Muscle layer of duodenum (tissue), 2 donors: ENCODE measurements around the gene DIP2C.

Experiments
- H3K27ac ChIP-seq: one replicate; pipeline ENCODE4 v1.7.0; 2013; ENCODE audit warnings: mild to moderate bottlenecking, low read length
- H3K27me3 ChIP-seq: one replicate; pipeline ENCODE4 v1.7.0; 2013; ENCODE audit warnings: low read depth, mild to moderate bottlenecking, control low read depth, low read length
- H3K36me3 ChIP-seq, 2 donors: one replicate each; pipeline ENCODE4 v1.7.0; 2013; ENCODE audit warnings: low read length in 2 of 2, control low read depth in 1 of 2, mild to moderate bottlenecking in 1 of 2; ENCODE audit not compliant: insufficient read depth in 2 of 2, control insufficient read depth in 1 of 2
- H3K4me1 ChIP-seq, 2 donors: one replicate each; pipeline ENCODE4 v1.7.0; 2013; ENCODE audit warnings: low read length in 2 of 2, mild to moderate bottlenecking in 2 of 2, control low read depth in 1 of 2, moderate library complexity in 1 of 2; ENCODE audit not compliant: insufficient read depth in 2 of 2, control insufficient read depth in 1 of 2
- H3K4me3 ChIP-seq, 2 donors: one replicate each; pipeline ENCODE4 v1.7.0; 2013; ENCODE audit warnings: low read length in 2 of 2, low read depth in 1 of 2, mild to moderate bottlenecking in 1 of 2
- H3K9me3 ChIP-seq, 2 donors: one replicate each; pipeline ENCODE4 v1.7.0; 2013; ENCODE audit warnings: low read length in 2 of 2, control low read depth in 1 of 2, mild to moderate bottlenecking in 1 of 2; ENCODE audit not compliant: control insufficient read depth in 1 of 2
- donor health status: healthy.

Gene DIP2C

GRCh38 chr10:689452-690371, at the start of gene DIP2C:
TSS of gene DIP2C (minus strand) at chr10:689668. CDS start at chr10:689578, 90 bp downstream.
- Histone ChIP-seq H3K27ac (peak within 1 kb of the TSS; percentile 83), H3K9me3 (no peaks in the 10 kb centered on the region), H3K4me1 (peaks cover 0 to 16% of the 10 kb centered on the region in 2 donors), H3K4me3 (peak within 1 kb of the TSS; percentile 69 to 78), H3K27me3 (no peaks in the 10 kb centered on the region), H3K36me3 (no peaks in the 10 kb centered on the region)

GRCh38 chr10:734481-734880, 45.0 kb upstream of the DIP2C start:
- no peaks in the 10 kb centered on the region for H3K4me1 ChIP-seq
- no peaks in the 10 kb centered on the region for H3K27me3 ChIP-seq
- no peak overlapping the region for H3K4me3 ChIP-seq
- no peaks in the 10 kb centered on the region for H3K36me3 ChIP-seq
- no peaks in the 10 kb centered on the region for H3K9me3 ChIP-seq
- no peak overlapping the region for H3K27ac ChIP-seq

DNA sequence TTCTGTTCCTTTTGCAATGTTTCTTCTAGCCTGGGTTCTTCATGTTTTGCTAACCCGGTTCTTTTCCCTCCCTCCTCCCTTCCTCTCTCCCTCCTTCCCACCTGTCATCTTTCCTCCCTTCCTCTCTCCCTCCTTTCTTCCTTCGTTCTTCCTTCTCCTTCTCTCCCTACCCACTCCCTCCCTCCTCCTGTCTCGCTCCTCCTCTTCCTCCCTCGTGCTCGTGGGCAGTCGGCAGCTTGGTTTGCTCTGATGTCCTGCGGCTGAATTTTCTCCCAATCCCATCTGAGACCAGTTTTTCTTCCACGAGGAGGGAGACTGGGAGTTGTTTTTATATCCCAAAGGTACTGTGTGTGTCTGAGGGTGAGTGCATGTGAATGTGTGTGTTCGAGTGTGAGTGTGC, 43.6 kb upstream of the DIP2C start:
- Histone ChIP-seq H3K9me3 (no peaks in the 10 kb centered on the region), H3K4me3 (no peak overlapping the region), H3K27me3 (no peaks in the 10 kb centered on the region), H3K36me3 (no peaks in the 10 kb centered on the region), H3K27ac (no peak overlapping the region), H3K4me1 (no peaks in the 10 kb centered on the region)

DNA sequence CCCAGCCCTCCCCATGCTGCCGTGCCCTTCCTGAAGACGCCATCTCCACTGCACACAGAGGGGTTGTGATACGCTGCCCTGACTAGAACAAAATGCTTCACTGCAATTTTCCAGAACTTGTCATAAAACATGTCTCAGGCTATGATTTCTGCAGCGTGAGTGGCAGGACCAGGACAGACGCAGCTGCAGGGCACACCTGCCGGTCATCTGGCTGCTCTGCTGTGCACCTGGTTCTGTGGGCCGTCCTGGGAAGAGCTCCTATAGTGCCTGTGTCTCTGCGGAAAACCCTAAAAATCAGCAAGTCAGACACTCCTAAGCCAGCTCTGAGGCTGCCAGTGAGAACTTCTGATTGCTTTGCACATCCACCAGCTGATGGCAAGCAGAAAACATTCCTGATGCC, 39.7 kb upstream of the DIP2C start:
- Histone ChIP-seq H3K36me3 (no peaks in the 10 kb centered on the region), H3K27ac (no peak overlapping the region), H3K27me3 (no peaks in the 10 kb centered on the region), H3K9me3 (no peaks in the 10 kb centered on the region), H3K4me3 (no peak overlapping the region), H3K4me1 (no peaks in the 10 kb centered on the region)

DNA sequence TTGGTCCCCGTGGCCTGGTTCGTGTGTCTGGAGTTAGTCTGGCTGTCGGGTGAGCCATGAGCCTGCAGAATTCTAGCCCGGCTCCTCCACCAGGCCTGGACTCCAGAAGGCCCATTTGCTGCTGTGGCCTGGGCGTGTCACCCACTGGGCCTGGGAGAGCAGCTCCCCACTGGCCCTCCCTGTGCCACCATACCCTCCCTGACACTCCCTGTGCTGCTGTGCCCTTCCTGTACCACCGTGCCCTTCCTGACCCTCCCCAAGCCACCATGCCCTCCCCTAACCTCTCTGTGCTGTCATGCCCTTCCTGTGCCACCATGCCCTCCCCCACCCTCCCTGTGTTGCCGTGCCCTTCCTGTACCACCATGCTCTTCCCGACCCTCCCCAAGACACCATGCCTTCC, 39.1 kb upstream of the DIP2C start:
- H3K4me3 ChIP-seq: no peak overlapping the region
- H3K9me3 ChIP-seq: no peaks in the 10 kb centered on the region
- H3K36me3 ChIP-seq: no peaks in the 10 kb centered on the region
- no peak overlapping the region for H3K27ac ChIP-seq
- H3K27me3 ChIP-seq: no peaks in the 10 kb centered on the region
- no peaks in the 10 kb centered on the region for H3K4me1 ChIP-seq

- H3K36me3 ChIP-seq: no peaks in the 10 kb centered on the region
- no peak overlapping the region for H3K27ac ChIP-seq
- no peak overlapping the region for H3K4me3 ChIP-seq
- H3K4me1 ChIP-seq: no peaks in the 10 kb centered on the region
- H3K27me3 ChIP-seq: no peaks in the 10 kb centered on the region
- no peaks in the 10 kb centered on the region for H3K9me3 ChIP-seq
Observed at GRCh38 chr10:727162-727790, 37.8 kb upstream of the DIP2C start.

- no peaks in the 10 kb centered on the region for H3K27me3 ChIP-seq
- H3K27ac ChIP-seq: no peak overlapping the region
- no peak overlapping the region for H3K4me3 ChIP-seq
- no peaks in the 10 kb centered on the region for H3K4me1 ChIP-seq
- H3K9me3 ChIP-seq: no peaks in the 10 kb centered on the region
- H3K36me3 ChIP-seq: no peaks in the 10 kb centered on the region
Observed at GRCh38 chr10:725786-726185, 36.3 kb upstream of the DIP2C start.

DNA sequence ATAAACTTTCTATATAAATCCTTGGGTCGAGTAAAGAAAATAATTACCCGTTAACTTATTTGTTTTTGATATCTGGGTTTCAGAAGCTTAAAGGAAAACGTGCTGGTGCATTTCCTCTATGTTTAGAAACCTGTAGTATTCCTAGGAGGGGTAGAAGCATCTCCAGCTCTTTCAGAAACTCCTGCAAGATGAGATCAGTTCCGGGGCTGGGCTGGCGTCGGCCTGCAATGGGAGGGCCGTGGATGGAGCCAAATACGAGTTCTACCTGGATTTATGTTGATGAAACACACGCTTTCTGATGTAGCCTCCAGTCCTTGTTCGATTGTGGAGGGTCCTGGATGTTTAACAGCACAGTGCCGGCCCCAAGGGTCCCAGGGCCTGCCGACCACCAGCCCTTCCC, 35.8 kb upstream of the DIP2C start:
- Histone ChIP-seq H3K4me3 (no peak overlapping the region), H3K36me3 (no peaks in the 10 kb centered on the region), H3K4me1 (no peaks in the 10 kb centered on the region), H3K27me3 (no peaks in the 10 kb centered on the region), H3K9me3 (no peaks in the 10 kb centered on the region), H3K27ac (no peak overlapping the region)

- Histone ChIP-seq H3K36me3 (no peaks in the 10 kb centered on the region), H3K9me3 (no peaks in the 10 kb centered on the region), H3K4me1 (no peaks in the 10 kb centered on the region), H3K27ac (no peak overlapping the region), H3K4me3 (no peak overlapping the region), H3K27me3 (no peaks in the 10 kb centered on the region)
Observed at GRCh38 chr10:723973-724372, 34.5 kb upstream of the DIP2C start.

- H3K27me3 ChIP-seq: no peaks in the 10 kb centered on the region
- H3K4me1 ChIP-seq: no peaks in the 10 kb centered on the region
- H3K9me3 ChIP-seq: no peaks in the 10 kb centered on the region
- no peak overlapping the region for H3K27ac ChIP-seq
- H3K36me3 ChIP-seq: no peaks in the 10 kb centered on the region
- no peak overlapping the region for H3K4me3 ChIP-seq
Observed at GRCh38 chr10:722281-723060, 33.0 kb upstream of the DIP2C start.

DNA sequence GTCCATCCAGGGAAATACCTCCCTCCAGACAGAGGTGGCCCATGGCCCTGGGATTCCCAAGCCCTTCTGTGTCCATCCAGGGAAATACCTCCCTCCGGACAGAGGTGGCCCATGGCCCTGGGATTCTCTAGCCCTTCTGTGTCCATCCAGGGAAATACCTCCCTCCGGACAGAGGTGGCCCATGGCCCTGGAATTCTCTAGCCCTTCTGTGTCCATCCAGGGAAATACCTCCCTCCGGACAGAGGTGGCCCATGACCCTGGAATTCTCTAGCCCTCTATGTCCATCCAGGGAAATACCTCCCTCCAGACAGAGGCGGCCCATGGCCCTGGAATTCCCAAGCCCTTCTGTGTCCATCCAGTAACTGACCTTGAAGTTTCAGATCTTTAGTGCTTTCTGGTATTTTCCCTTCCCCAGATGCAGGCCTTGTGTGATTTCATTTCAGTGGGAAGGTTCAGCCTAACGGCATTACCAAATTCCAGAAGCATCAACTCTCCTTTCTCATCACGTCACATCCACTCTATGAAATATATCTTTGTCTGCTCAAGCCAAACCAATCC, 28.8 kb upstream of the DIP2C start:
- H3K4me3 ChIP-seq: no peak overlapping the region
- H3K36me3 ChIP-seq: no peaks in the 10 kb centered on the region
- no peak overlapping the region for H3K27ac ChIP-seq
- no peaks in the 10 kb centered on the region for H3K4me1 ChIP-seq
- H3K27me3 ChIP-seq: no peaks in the 10 kb centered on the region
- peaks cover 9 to 10% of the 10 kb centered on the region in 2 donors for H3K9me3 ChIP-seq
